RWPE2 (cell line): ENCODE measurements around the gene ARID1A.
"Not testable (repeated sequence)": the region's sequence is repeated elsewhere in the genome, so short reads cannot be mapped to it uniquely, and the experiment has no call there.

Source experiments
- ATAC-seq: fragments of 200-7000 bp; cut with Tn5 transposase; 3 replicates; pipeline ENCODE4 v1.9.1; 2021; ENCODE audit warnings: low read depth
- DNase-seq: peaks from one replicate; pipeline ENCODE4 v3.0.0-alpha.2; 2020; ENCODE audit warnings: low spot score
- H3K27ac ChIP-seq: fragments of 450-650 bp; 2 replicates; pipeline ENCODE4 v1.5.1; 2017; ENCODE audit warnings: mild to moderate bottlenecking; ENCODE audit not compliant: poor library complexity, severe bottlenecking
- H3K27me3 ChIP-seq: fragments of 250-450 bp; sonication (Bioruptor Pico); 2 replicates; pipeline ENCODE4 v1.5.1; 2021; ENCODE audit warnings: mild to moderate bottlenecking, moderate library complexity; ENCODE audit not compliant: insufficient read depth, poor library complexity, severe bottlenecking
- H3K36me3 ChIP-seq: fragments of 250-450 bp; sonication (Bioruptor Pico); 2 replicates; pipeline ENCODE4 v1.5.1; 2020; ENCODE audit warnings: low read depth, mild to moderate bottlenecking, moderate library complexity
- H3K4me1 ChIP-seq: fragments of 250-450 bp; sonication (Bioruptor Pico); 2 replicates; pipeline ENCODE4 v1.5.1; 2021; ENCODE audit warnings: mild to moderate bottlenecking, moderate library complexity; ENCODE audit not compliant: insufficient read depth, poor library complexity, severe bottlenecking
- H3K4me3 ChIP-seq: fragments of 250-450 bp; sonication (Bioruptor Pico); 2 replicates; pipeline ENCODE4 v1.5.1; 2021; ENCODE audit warnings: mild to moderate bottlenecking, moderate library complexity; ENCODE audit not compliant: severe bottlenecking
- H3K9me3 ChIP-seq: fragments of 250-450 bp; sonication (Bioruptor Pico); 2 replicates; pipeline ENCODE4 v1.5.1; 2021; ENCODE audit warnings: mild to moderate bottlenecking, moderate library complexity; ENCODE audit not compliant: severe bottlenecking
- CTCF ChIP-seq: fragments of 450-650 bp; IDR thresholded peaks from one replicate; pipeline ENCODE4 v1.5.1; 2017; ENCODE audit warnings: mild to moderate bottlenecking, moderate library complexity; ENCODE audit not compliant: poor library complexity, severe bottlenecking

ARID1A gene

GRCh38 chr1:26797627-26798026, 101.8 kb downstream of the ARID1A start:
- H3K27ac ChIP-seq = no peak overlapping the region
- H3K27me3 ChIP-seq = no peaks in the 10 kb centered on the region
- peaks cover 16% of the 10 kb centered on the region for H3K4me1 ChIP-seq
- peaks cover 5% of the 10 kb centered on the region; the same call in 1 of the 2 replicates for H3K36me3 ChIP-seq
- DNase-seq (no peak), ATAC-seq (no peak)
- no peak for TF ChIP-seq CTCF
- no peaks in the 10 kb centered on the region for H3K9me3 ChIP-seq
- H3K4me3 ChIP-seq = no peak overlapping the region

DNA sequence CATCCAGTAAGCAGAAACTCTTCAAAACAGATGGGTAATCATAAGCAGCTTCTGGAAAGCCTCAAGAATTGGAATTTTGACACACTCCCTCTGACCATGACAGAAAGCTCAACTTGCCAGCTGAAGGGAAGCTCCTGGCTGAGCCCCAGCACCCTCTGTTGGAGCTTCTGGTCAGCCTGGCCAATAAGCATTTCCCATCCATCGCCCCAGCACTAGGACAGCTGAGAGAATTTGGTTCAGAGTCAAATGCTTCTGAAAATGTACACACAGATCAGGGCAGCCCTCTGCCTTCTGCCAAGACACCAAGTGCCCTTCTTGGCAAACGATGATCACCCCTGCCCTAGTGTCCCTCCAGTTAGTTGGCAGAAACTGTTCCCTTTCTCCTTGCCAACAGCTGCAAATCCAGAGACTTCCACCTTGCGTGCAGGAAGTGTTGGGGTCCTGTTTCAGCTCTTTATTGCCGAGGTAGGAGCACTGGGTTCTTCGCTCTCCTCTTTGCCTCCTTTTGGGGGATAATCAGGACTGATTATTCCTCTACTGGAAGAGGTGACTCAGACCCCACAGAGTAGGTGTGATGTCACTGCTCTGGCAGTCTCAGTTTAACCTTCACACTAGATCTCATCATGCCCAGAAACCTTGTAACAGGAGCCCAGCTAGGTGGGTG, 103.8 kb downstream of the ARID1A start:
- H3K27ac ChIP-seq = peak overlapping the region; percentile 44

GRCh38 chr1:26803932-26804331, 108.1 kb downstream of the ARID1A start:
- DNase-seq, H3K9me3 ChIP-seq, H3K36me3 ChIP-seq, H3K27ac ChIP-seq, H3K4me3 ChIP-seq, ATAC-seq, H3K27me3 ChIP-seq: not testable (repeated sequence)
- peaks cover 16% of the 10 kb centered on the region for H3K4me1 ChIP-seq

More for the DNA sequence above, 103.8 kb downstream of the ARID1A start:
- TF ChIP-seq CTCF = no peak
- Histone ChIP-seq H3K4me3 (no peak overlapping the region), H3K27me3 (no peaks in the 10 kb centered on the region), H3K4me1 (peaks cover 16% of the 10 kb centered on the region), H3K36me3 (peaks cover 5% of the 10 kb centered on the region; the same call in 1 of the 2 replicates), H3K9me3 (no peaks in the 10 kb centered on the region)
- peak; percentile 87 for ATAC-seq
- DNase-seq = no peak

GRCh38 chr1:26810105-26810504, 114.3 kb downstream of the ARID1A start:
- peak; percentile 73 for TF ChIP-seq CTCF
- H3K27ac ChIP-seq, H3K4me3 ChIP-seq, H3K9me3 ChIP-seq, H3K4me1 ChIP-seq, H3K27me3 ChIP-seq, H3K36me3 ChIP-seq, DNase-seq: not testable (repeated sequence)
- peak; percentile 38; the same call in 1 of the 3 replicates for ATAC-seq

- H3K27ac ChIP-seq = no peak overlapping the region
- DNase-seq = no peak
- ATAC-seq = no peak
- H3K4me1 ChIP-seq = no peaks in the 10 kb centered on the region
- TF ChIP-seq CTCF = no peak
- no peak overlapping the region for H3K4me3 ChIP-seq
- H3K27me3 ChIP-seq = no peaks in the 10 kb centered on the region
- H3K9me3 ChIP-seq = no peaks in the 10 kb centered on the region
- no peaks in the 10 kb centered on the region for H3K36me3 ChIP-seq
These were observed 115.2 kb downstream of the ARID1A start for GRCh38 chr1:26811057-26811456.
